Liver (tissue), 3 donors: Measurements from ENCODE around the gene CNEP1R1.

Experiments used
- CTCF ChIP-seq: fragments of 150-350 bp; IDR thresholded peaks from 2 replicates; pipeline ENCODE4 v1.5.1; 2017; ENCODE audit warnings: improper control_type of control experiment, low read depth, low read length; ENCODE audit not compliant: missing input control
- EGR1 ChIP-seq, 2 donors: IDR thresholded peaks; 2 replicates each; pipeline ENCODE4 v1.6.1; 2016 to 2018; ENCODE audit warnings: antibody characterized with exemption in 2 of 2, low read depth in 2 of 2
- FOXA1 ChIP-seq: IDR thresholded peaks from 2 replicates; pipeline ENCODE4 v1.6.1; 2016; ENCODE audit warnings: antibody characterized with exemption
- JUND ChIP-seq, 2 donors: IDR thresholded peaks; 2 replicates each; pipeline ENCODE4 v1.6.1; 2016; ENCODE audit warnings: antibody characterized with exemption in 2 of 2
- NR2F2 ChIP-seq: IDR thresholded peaks from 2 replicates; pipeline ENCODE4 v1.6.1; 2016; ENCODE audit warnings: antibody characterized with exemption
- REST ChIP-seq: IDR thresholded peaks from 2 replicates; pipeline ENCODE4 v1.6.1; 2016; ENCODE audit warnings: antibody characterized with exemption, mild to moderate bottlenecking
- RXRA ChIP-seq, 2 donors: IDR thresholded peaks; 2 replicates each; pipeline ENCODE4 v1.6.1; 2017 to 2018; ENCODE audit warnings: antibody characterized with exemption in 2 of 2, mild to moderate bottlenecking in 1 of 2
- SP1 ChIP-seq: IDR thresholded peaks from 2 replicates; pipeline ENCODE4 v1.6.1; 2018; ENCODE audit warnings: antibody characterized with exemption, mild to moderate bottlenecking
- TAF1 ChIP-seq: conservative IDR thresholded peaks from 2 replicates; pipeline ENCODE4 v1.6.1; 2016; ENCODE audit warnings: antibody characterized with exemption, mild to moderate bottlenecking
- YY1 ChIP-seq: IDR thresholded peaks from 2 replicates; pipeline ENCODE4 v1.6.1; 2016; ENCODE audit warnings: antibody characterized with exemption, mild to moderate bottlenecking
- donor health status: healthy.
- donor health status: healthy.

- no peak for TF ChIP-seq CTCF
- no peak for TF ChIP-seq NR2F2
- no peak for TF ChIP-seq REST
- TF ChIP-seq FOXA1, result peak; percentile 48
- TF ChIP-seq TAF1, result no peak
- peak; percentile 63 for TF ChIP-seq SP1
- peak; percentile 39 for TF ChIP-seq YY1
- TF ChIP-seq RXRA (IDR thresholded peaks at IDR 0.05), result peak; percentile 20 to 51
- no peak for TF ChIP-seq EGR1 (IDR thresholded peaks at IDR 0.05; ENCODE audit: low read depth in 2 of 2)
- peak; percentile 92 to 93 for TF ChIP-seq JUND (IDR thresholded peaks at IDR 0.05)
Measured at GRCh38 chr16:50035468-50035992, 10.5 kb downstream of the CNEP1R1 start.
